Measurements from ENCODE around the gene DOCK3.

DOCK3 gene, protein sequence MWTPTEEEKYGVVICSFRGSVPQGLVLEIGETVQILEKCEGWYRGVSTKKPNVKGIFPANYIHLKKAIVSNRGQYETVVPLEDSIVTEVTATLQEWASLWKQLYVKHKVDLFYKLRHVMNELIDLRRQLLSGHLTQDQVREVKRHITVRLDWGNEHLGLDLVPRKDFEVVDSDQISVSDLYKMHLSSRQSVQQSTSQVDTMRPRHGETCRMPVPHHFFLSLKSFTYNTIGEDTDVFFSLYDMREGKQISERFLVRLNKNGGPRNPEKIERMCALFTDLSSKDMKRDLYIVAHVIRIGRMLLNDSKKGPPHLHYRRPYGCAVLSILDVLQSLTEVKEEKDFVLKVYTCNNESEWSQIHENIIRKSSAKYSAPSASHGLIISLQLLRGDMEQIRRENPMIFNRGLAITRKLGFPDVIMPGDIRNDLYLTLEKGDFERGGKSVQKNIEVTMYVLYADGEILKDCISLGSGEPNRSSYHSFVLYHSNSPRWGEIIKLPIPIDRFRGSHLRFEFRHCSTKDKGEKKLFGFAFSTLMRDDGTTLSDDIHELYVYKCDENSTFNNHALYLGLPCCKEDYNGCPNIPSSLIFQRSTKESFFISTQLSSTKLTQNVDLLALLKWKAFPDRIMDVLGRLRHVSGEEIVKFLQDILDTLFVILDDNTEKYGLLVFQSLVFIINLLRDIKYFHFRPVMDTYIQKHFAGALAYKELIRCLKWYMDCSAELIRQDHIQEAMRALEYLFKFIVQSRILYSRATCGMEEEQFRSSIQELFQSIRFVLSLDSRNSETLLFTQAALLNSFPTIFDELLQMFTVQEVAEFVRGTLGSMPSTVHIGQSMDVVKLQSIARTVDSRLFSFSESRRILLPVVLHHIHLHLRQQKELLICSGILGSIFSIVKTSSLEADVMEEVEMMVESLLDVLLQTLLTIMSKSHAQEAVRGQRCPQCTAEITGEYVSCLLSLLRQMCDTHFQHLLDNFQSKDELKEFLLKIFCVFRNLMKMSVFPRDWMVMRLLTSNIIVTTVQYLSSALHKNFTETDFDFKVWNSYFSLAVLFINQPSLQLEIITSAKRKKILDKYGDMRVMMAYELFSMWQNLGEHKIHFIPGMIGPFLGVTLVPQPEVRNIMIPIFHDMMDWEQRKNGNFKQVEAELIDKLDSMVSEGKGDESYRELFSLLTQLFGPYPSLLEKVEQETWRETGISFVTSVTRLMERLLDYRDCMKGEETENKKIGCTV (N-terminal part only)

DNA sequence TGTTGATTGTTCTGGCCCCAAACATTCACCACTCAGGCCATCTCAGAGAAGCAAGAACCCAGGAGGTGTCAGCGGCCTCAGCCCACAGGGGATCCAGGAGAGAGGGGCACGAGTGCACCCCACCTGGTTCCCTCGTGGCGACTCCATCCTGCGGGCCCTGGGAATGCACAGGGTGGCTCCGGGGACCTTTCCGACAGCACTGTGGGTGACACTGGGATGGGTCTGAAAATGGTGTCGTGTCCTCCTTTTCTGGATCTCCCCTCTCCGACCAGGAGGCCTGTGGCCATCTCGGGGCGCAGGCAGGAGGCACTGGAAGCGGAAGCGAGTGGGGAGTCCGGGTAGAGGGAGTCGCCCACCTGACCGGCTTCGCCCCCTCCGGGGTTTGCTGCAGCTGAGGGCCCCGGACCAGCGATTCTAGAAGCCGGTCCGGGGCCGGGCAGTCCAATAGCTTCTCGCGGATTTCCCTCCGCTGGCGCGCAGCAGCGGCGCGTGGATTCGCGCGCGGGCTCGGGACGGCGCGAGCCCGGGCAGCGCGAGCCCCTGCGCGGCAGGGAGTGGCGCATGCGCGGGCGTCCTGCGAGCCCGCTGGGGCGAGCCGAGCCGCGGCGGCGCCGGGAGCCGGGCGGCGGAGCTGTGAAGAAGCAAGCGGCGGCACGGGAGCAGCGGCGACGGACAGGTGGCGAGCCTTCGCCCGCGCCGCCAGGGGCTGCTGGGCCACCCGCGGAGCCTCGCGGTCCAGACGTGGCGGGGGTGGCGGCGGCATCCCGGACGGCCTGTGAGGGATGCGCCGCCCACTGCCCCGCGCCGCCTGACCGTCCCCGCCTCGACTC is at the start of gene DOCK3:
TSS of gene DOCK3 (plus strand) at position 579 of the 830 bp plus-strand sequence. CDS start 337 bp downstream, outside the sequence.
- H3K9ac ChIP-seq (ENCODE audit: low read length) = peak within 1 kb of the TSS; percentile 48

DNA sequence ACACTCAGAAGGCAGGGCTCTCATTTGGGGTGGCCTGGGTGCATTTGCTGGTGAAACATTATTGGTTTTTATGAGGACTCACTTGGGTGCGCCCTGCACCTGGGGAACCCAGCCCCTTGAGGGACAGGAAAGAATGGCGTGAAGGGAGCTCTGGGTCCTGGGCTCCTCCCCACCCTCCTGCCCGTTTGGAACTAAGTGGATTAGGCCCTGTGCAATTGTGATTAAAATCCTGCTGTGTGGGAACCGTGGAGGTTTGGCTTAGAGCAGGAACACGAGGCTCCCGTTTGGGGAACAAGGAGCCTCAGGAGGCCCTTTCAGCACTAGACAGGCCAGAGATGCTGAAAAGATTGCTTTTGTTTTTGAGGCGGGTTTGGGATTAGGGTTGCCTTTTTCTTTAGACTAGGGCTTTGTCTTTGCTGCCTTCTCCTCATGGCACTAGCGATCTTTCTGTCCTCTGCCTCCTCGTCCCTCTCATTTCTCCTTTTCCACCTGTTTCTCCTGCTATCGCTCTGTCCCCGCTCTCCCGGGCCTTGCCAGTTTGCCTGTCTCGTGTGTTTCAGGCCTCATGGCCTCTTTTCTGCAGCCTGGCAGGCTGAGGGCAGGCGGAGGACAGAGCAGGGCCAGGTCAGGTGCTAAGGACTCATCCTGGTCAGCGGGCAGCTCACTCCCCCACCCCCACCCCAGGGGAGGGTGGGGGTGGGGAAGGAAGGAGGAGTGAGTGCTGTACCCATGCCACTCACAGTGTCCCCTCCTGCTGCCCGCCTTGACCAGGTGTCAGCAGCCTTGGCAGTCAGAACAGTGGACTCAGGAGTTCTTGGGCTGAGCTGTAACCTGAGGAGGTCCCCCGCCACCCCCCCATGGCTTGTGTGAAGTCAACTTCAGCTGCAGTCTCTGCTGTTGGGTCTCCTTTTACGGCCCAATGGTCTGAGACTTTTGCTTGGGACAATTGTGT is 49.2 kb upstream of the DOCK3 start:
- TF ChIP-seq EZH2phosphoT487 (IDR thresholded peaks at IDR 0.05; ENCODE audit: low read depth) = no peak
- TF ChIP-seq, protein P1, sequence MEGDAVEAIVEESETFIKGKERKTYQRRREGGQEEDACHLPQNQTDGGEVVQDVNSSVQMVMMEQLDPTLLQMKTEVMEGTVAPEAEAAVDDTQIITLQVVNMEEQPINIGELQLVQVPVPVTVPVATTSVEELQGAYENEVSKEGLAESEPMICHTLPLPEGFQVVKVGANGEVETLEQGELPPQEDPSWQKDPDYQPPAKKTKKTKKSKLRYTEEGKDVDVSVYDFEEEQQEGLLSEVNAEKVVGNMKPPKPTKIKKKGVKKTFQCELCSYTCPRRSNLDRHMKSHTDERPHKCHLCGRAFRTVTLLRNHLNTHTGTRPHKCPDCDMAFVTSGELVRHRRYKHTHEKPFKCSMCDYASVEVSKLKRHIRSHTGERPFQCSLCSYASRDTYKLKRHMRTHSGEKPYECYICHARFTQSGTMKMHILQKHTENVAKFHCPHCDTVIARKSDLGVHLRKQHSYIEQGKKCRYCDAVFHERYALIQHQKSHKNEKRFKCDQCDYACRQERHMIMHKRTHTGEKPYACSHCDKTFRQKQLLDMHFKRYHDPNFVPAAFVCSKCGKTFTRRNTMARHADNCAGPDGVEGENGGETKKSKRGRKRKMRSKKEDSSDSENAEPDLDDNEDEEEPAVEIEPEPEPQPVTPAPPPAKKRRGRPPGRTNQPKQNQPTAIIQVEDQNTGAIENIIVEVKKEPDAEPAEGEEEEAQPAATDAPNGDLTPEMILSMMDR (IDR thresholded peaks at IDR 0.05; ENCODE audit: low read depth, low read length) = no peak
- Histone ChIP-seq H2AFZ (ENCODE audit: low read depth, low read length) (no peak overlapping the region), H3K79me2 (ENCODE audit: low read length) (peaks cover 38% of the 10 kb centered on the region), H3K9me3 (ENCODE audit: insufficient read depth, low read length) (no peaks in the 10 kb centered on the region), H3K4me1 (ENCODE audit: low read length) (no peaks in the 10 kb centered on the region), H3K27ac (ENCODE audit: low read length) (no peak overlapping the region), H3K9ac (ENCODE audit: low read length) (no peak overlapping the region), H4K20me1 (ENCODE audit: insufficient read depth, low read length) (peaks cover 38% of the 10 kb centered on the region; the same call in 1 of the 2 replicates), H3K4me2 (ENCODE audit: low read length) (no peak overlapping the region), H3K27me3 (ENCODE audit: low read depth, low read length) (no peaks in the 10 kb centered on the region), H3K36me3 (replicated peaks; ENCODE audit: low read depth, low read length) (peaks cover 15% of the 10 kb centered on the region), H3K4me3 (ENCODE audit: low read length) (no peak overlapping the region)

More for the DNA sequence above, at the start of gene DOCK3:
- Histone ChIP-seq H3K4me3 (ENCODE audit: low read length) (peak within 1 kb of the TSS; percentile 84), H4K20me1 (ENCODE audit: insufficient read depth, low read length) (0 out of 2 replicates have a peak, but pooled peaks cover 12% of the 10 kb centered on the region), H3K4me2 (ENCODE audit: low read length) (peak within 1 kb of the TSS; percentile 85), H3K27ac (ENCODE audit: low read length) (no peak within 1 kb of the TSS), H3K36me3 (replicated peaks; ENCODE audit: low read depth, low read length) (no peaks in the 10 kb centered on the region), H3K79me2 (ENCODE audit: low read length) (no peaks in the 10 kb centered on the region), H3K9me3 (ENCODE audit: insufficient read depth, low read length) (no peaks in the 10 kb centered on the region), H2AFZ (ENCODE audit: low read depth, low read length) (peak within 1 kb of the TSS; percentile 48), H3K4me1 (ENCODE audit: low read length) (peaks cover 17% of the 10 kb centered on the region), H3K27me3 (ENCODE audit: low read depth, low read length) (peaks cover 54% of the 10 kb centered on the region)
- TF ChIP-seq, protein P1 (IDR thresholded peaks at IDR 0.05; ENCODE audit: low read depth, low read length) = no peak
- no peak for TF ChIP-seq EZH2phosphoT487 (IDR thresholded peaks at IDR 0.05; ENCODE audit: low read depth)

DNA sequence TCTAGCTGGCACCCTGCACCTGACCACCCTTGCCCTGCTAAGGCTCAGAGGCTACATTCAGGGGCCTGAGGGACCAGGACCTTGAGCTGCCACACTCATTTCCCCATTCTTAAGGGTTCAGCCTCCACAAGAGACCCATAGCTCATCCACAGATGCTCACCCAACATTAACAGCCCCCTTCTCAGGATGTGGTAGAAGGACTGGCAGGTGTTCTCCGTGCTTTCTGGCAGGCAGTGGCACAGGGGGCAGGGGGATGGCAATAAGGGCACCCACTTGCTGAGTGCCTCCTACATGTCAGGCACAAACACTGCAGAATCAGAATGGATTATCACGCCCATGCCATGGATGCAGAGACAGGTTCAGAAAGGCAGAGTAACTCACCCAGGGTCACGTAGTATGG is 48.3 kb upstream of the DOCK3 start:
- H2AFZ ChIP-seq (ENCODE audit: low read depth, low read length) = no peak overlapping the region
- no peak overlapping the region for H3K4me3 ChIP-seq (ENCODE audit: low read length)
- H3K79me2 ChIP-seq (ENCODE audit: low read length) = peaks cover 41% of the 10 kb centered on the region
- H3K9ac ChIP-seq (ENCODE audit: low read length) = no peak overlapping the region
- H4K20me1 ChIP-seq (ENCODE audit: insufficient read depth, low read length) = peaks cover 43% of the 10 kb centered on the region; the same call in 1 of the 2 replicates
- H3K4me2 ChIP-seq (ENCODE audit: low read length) = no peak overlapping the region
- H3K36me3 ChIP-seq (replicated peaks; ENCODE audit: low read depth, low read length) = peaks cover 18% of the 10 kb centered on the region
- no peak overlapping the region for H3K27ac ChIP-seq (ENCODE audit: low read length)
- no peaks in the 10 kb centered on the region for H3K4me1 ChIP-seq (ENCODE audit: low read length)
- no peaks in the 10 kb centered on the region for H3K9me3 ChIP-seq (ENCODE audit: insufficient read depth, low read length)
- TF ChIP-seq, protein P1 (IDR thresholded peaks at IDR 0.05; ENCODE audit: low read depth, low read length) = no peak
- no peak for TF ChIP-seq EZH2phosphoT487 (IDR thresholded peaks at IDR 0.05; ENCODE audit: low read depth)
- H3K27me3 ChIP-seq (ENCODE audit: low read depth, low read length) = no peaks in the 10 kb centered on the region
